ENCODE results near the gene RNF121.

- TF ChIP-seq POLR2AphosphoS5 (IDR thresholded peaks at IDR 0.05; ENCODE audit: low read depth, low read length) (no peak), PRMT3 (CRISPR knock-in tag; IDR thresholded peaks at IDR 0.05; ENCODE audit: borderline replicate concordance, low read depth) (no peak), CTCF (CRISPR knock-in tag; IDR thresholded peaks at IDR 0.05) (no peak), ZNF770 (CRISPR knock-in tag; IDR thresholded peaks at IDR 0.05) (no peak), ZFX (CRISPR knock-in tag; IDR thresholded peaks at IDR 0.05; ENCODE audit: low read depth) (no peak), AKAP8 (CRISPR knock-in tag; IDR thresholded peaks at IDR 0.05) (no peak), HOXA3 (CRISPR knock-in tag; IDR thresholded peaks at IDR 0.05) (no peak), E2F1 (CRISPR knock-in tag; IDR thresholded peaks at IDR 0.05) (no peak), ZNF549 (CRISPR knock-in tag; IDR thresholded peaks at IDR 0.05) (no peak), POLR2AphosphoS2 (IDR thresholded peaks at IDR 0.05; ENCODE audit: low read depth, low read length) (no peak), ZNF260 (CRISPR knock-in tag; IDR thresholded peaks at IDR 0.05; ENCODE audit: borderline replicate concordance, low read depth) (no peak), TEAD3 (CRISPR knock-in tag; optimal IDR thresholded peaks at IDR 0.05; ENCODE audit: borderline replicate concordance) (no peak), MLX (CRISPR knock-in tag; IDR thresholded peaks at IDR 0.05) (no peak), PAF1 (CRISPR knock-in tag; IDR thresholded peaks at IDR 0.05) (no peak)
Observed at GRCh38 chr11:71979094-71979493, 50.2 kb downstream of the RNF121 start.

Data from HepG2 (cell line).